HL-60 (cell line): ENCODE results near the gene KLHL33.

Experiments
- DNase-seq, 2 experiments: peaks; one replicate each; pipeline ENCODE4 v3.0.0-alpha.2; 2010 to 2020; ENCODE audit warnings: low read depth in 1 of 2, low spot score in 1 of 2
- H3K27ac ChIP-seq: fragments of 250-450 bp; sonication (Bioruptor Pico); replicated peaks from 2 replicates; pipeline ENCODE4 v1.5.1; 2020; ENCODE audit warnings: mild to moderate bottlenecking, moderate library complexity
- H3K27me3 ChIP-seq: fragments of 250-450 bp; sonication (Bioruptor Pico); 2 replicates; pipeline ENCODE4 v1.5.1; 2021; ENCODE audit warnings: mild to moderate bottlenecking, moderate library complexity; ENCODE audit not compliant: insufficient read depth, poor library complexity, severe bottlenecking
- H3K4me3 ChIP-seq: replicated peaks from 2 replicates; pipeline ENCODE4 v1.5.1; 2011; ENCODE audit warnings: mild to moderate bottlenecking, control low read depth, low read length; ENCODE audit not compliant: insufficient read depth
- CTCF ChIP-seq: IDR thresholded peaks from one replicate; pipeline ENCODE4 v1.5.1; 2011; ENCODE audit warnings: low read length, control low read depth, inconsistent platforms; ENCODE audit not compliant: insufficient read depth
- GABPA ChIP-seq: IDR thresholded peaks from 2 replicates; pipeline ENCODE4 v1.6.1; 2012; ENCODE audit warnings: low read depth
- POLR2AphosphoS5 ChIP-seq: IDR thresholded peaks from 2 replicates; pipeline ENCODE4 v1.6.1; 2012; ENCODE audit warnings: low read depth
- REST ChIP-seq: IDR thresholded peaks from 2 replicates; pipeline ENCODE4 v1.6.1; 2012; ENCODE audit warnings: low read depth; ENCODE audit not compliant: insufficient replicate concordance
- SPI1 ChIP-seq: IDR thresholded peaks from 2 replicates; pipeline ENCODE4 v1.6.1; 2012; ENCODE audit warnings: low read depth, mild to moderate bottlenecking, borderline replicate concordance

The KLHL33 gene

GRCh38 chr14:20419419-20419818 is 16.5 kb downstream of the KLHL33 start:
- TF ChIP-seq GABPA = no peak
- no peak for TF ChIP-seq REST
- TF ChIP-seq POLR2AphosphoS5 = no peak
- no peak for TF ChIP-seq SPI1
- TF ChIP-seq CTCF = no peak
- Histone ChIP-seq H3K4me3 (no peak overlapping the region), H3K27me3 (no peaks in the 10 kb centered on the region), H3K27ac (no peak overlapping the region)
- no peak for DNase-seq

GRCh38 chr14:20418501-20418909 is 17.5 kb downstream of the KLHL33 start:
- H3K27ac ChIP-seq = no peak overlapping the region
- TF ChIP-seq SPI1 (no peak), CTCF (no peak), GABPA (no peak), REST (no peak)
- H3K4me3 ChIP-seq = no peak overlapping the region
- no peak for DNase-seq
- H3K27me3 ChIP-seq = no peaks in the 10 kb centered on the region

GRCh38 chr14:20417250-20418186 is 18.4 kb downstream of the KLHL33 start:
- no peaks in the 10 kb centered on the region for H3K27me3 ChIP-seq
- no peak overlapping the region for H3K4me3 ChIP-seq
- no peak overlapping the region for H3K27ac ChIP-seq
- DNase-seq = no peak
- TF ChIP-seq REST (no peak), SPI1 (no peak), GABPA (no peak), CTCF (no peak), POLR2AphosphoS5 (no peak)
